Stimulated activated CD8-positive, alpha-beta memory T cell treated with anti-CD3 and anti-CD28 coated beads, Interleukin-2, amount 100 ng/mL, for 1 hour (primary cell): ENCODE data around the gene LYL1.

ENCODE experiments used
- DNase-seq, 2 donors: peaks; one replicate each; pipeline ENCODE4 v3.0.0-alpha.2; 2020; ENCODE audit warnings: low read depth in 2 of 2

The LYL1 gene

DNA sequence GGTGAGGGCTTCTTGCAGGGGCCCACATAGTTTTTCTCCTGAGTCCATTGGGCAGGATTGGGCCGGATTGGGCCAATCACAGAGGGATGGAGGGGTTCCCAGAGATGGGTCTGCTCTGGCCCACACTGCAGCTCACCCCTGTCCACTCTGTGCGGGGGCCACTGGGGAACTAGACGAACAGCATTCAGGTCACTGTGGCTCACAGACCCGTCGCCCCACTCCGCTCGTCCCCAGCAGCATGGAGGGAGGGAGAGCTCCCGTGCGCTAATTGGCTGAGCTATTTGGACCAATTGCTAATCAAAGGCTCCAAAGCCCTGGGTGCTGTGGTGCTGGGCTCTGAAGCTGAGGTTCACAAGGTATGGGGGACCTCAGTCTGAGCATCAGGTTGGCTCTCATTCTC lies 26.7 kb upstream of the LYL1 start:
- no peak for DNase-seq

- DNase-seq = no peak
Measured at GRCh38 chr19:13128583-13128982, 25.9 kb upstream of the LYL1 start.

- no peak for DNase-seq
Measured at GRCh38 chr19:13127811-13128575, 25.3 kb upstream of the LYL1 start.

DNA sequence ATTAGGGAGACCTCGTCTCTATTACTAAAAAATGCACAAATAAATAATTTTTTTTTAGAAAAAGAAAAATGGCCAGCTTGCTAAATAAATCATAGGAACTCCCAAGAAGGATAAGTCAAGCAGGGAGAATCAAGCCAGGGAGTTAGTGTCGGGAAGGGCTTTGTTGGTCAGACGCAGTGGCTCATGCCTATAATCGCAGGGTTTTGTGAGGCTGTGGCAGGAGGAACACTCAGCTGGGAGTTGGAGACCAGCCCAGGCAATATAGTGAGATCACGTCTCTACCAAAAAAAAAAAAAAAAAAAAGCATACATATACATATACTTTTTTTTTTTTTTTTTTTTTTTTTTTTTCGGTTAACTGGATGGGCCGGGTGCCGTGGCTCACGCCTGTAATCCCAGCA lies 24.4 kb upstream of the LYL1 start:
- no peak for DNase-seq

DNA sequence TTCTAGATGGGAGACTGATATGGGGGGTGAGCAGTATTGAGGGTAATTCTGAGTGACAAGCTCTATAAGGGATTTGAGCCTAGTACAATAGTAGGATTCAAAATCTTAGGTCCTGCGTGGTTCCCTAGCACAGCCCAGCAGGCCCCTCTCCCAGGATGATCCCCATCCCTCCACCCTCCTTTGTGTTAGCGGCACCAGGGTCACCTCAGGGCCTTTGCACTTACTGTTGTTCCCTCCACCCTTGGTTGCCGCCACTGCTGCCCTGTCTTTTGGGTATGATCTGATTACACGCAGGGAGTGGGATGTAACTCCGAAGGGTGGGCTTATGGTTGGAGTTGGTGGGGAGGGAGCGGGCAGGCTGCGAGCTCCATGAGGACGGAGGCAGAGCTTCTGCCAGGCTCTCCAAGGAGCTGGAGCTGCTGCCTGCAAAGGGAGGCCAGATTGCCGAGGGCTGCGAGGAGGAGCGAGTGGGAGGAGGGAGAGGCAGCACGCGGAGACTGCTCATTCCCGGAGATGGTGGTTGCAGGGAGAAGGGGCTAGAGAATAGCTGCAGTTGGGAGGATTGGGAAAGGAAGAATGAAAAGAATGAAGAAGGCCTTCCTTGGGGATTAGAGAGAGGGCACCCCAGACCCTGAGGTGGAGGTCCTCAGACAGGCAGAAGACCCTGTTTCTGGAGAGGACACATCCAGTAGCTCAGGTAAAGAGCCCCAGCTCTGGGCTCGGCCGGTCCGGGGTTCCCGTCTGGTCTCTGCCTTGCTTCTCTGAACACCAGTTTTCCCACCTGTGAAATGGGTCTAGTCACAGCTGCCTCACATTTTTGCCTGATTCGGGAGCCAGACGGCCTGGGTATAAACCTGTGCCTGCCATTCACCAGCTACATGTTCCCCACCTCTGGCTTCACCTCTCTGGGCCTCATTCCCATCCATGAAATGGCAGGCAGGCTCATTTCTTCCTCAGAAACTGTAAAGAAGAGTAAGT lies 20.6 kb upstream of the LYL1 start:
- DNase-seq = no peak

GRCh38 chr19:13122275-13122878 lies 19.7 kb upstream of the LYL1 start:
- DNase-seq = no peak

DNA sequence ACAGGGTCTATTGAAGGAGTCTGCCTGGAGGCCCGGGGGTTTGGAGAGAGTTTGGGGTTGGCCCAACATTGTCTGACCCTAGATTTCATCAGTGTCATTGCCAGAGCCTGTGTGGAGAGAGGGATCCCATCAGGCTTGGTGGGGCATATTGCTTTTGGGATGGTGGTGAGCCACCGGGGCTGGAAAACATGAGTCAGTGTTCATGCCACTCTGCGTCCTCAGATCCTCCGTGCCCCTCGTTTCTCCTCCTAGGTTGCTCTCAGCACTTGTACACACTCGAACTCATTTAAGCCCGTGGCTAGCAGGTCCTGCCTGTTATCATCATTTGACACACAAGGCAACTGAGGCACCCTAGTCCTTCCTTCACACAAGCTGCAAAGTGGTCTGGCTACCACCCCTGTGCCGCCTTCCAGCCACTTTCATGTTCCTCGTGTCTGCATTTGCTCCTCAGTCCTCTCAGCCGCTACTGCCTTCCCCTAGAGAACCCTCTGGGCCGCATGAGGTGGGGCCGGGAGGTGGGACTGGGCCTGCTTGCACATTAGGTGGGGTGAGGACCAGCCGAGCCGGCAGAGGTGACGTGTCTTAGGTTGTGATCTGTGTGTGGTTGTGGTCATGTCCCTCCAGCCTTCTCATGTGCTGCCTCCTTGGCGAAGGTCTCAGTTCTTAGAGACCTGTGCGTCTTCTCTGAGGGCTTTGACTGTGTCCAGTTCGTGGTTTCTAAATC lies 19.1 kb upstream of the LYL1 start:
- no peak for DNase-seq

GRCh38 chr19:13120817-13121216 lies 18.2 kb upstream of the LYL1 start:
- no peak for DNase-seq

DNA sequence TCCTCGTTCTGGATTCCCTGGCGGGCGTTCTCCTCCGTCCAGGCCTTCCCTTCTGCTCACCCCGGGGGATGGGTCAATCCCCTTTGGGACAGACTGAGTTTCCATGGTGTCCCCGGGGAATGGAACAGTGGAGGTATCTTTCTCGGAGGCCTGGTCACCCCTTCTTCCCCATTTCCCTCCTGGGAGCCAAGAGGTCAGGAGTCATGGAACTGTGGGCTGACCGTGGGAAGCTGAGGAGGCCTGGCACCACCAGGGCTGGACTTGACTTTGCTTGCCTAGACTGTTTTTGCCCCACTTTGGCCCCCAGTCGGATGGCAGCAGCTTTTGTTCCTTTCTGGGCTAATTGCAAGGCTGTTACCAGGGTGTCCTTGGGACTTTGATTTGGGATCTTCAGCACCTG lies 17.4 kb upstream of the LYL1 start:
- DNase-seq = no peak

- DNase-seq = no peak
Measured at GRCh38 chr19:13119627-13120026, 17.0 kb upstream of the LYL1 start.

GRCh38 chr19:13118424-13119193 lies 16.0 kb upstream of the LYL1 start:
- DNase-seq = no peak

DNA sequence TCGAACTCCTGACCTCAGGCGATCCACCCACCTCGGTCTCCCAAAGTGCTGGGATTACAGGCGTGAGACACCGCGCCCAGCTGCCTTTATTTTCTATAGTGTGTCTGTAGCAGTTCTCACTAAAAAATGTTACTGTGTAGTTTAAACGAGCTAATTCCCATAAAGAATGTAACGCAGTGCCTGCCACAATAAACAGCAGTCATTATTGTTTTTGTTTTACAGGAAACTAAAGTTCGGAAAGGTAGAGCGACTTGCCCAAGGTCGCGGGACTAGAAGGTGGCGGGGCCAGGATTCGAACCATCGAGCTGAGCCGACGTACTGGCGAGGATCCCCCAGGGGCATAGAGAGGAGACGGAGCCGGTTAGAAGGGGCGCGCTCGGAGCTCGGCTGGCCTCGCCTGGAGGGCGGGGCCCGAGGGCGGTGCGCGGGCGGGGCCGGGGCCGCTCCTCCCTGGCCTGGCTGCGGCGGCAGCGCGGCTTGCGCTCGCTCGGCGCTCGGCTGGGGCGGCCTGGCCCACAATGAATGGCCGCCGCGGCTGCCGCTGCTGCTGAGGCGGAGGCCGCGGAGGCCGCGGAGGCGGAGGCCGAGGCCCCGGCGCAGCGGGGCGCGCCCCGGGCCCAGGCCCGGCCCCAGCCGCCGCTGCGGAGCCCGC lies 15.2 kb upstream of the LYL1 start, which contains the start of gene NACC1:
Gene NACC1 (plus strand): TSS at position 493 of the 652 bp plus-strand sequence. CDS start 16,944 bp downstream, outside the sequence.
- peak; percentile 74 to 79 for DNase-seq

- no peak for DNase-seq
Measured at GRCh38 chr19:13117176-13117771, 14.6 kb upstream of the LYL1 start.

DNA sequence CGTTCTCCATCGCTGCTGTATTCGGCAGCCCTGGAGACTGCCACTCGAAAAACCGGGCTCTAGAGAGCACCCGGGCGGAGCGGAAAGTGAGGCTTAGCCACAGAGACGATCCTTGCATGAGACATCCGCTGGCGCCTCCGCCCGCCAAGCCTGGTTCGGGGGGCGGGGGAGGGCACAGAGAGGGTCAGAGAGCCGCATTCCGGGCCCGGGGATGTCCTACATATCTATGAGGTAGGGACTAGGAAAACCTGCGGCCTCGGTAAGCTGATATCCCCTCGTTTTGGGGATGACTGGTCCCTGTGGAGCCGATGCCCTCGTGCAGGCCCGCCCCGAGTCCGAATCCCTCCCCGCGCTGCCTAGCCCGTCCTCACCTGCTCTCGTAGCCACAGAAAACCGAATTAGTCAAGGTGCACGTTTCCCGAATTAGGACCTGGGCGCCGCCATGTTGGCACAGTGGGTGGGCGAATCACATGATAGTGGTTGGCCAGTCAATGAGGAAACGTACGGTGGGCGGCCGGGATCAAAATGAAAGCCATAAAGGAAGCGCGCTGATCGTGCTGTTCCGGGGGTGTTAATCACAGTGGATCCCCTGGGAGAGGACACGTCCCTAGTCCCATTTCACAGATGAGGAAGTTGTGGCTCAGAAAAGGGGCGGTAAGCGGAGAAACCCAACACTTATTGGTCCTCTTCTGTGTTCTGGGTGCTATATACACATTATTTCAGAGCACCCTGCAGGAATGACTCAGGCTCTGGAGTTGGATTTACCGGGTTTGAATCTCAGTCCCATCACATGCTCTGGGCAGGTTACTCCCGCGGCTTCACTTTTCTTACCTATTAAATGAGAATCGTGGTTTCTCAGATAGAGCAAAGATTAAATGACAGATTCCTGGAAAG lies 13.9 kb upstream of the LYL1 start, which contains the start of gene TRMT1:
Gene TRMT1 (minus strand): TSS at position 459 of the 894 bp plus-strand sequence. CDS start 341 bp downstream, at position 118.
- DNase-seq = peak; percentile 72 to 77

DNA sequence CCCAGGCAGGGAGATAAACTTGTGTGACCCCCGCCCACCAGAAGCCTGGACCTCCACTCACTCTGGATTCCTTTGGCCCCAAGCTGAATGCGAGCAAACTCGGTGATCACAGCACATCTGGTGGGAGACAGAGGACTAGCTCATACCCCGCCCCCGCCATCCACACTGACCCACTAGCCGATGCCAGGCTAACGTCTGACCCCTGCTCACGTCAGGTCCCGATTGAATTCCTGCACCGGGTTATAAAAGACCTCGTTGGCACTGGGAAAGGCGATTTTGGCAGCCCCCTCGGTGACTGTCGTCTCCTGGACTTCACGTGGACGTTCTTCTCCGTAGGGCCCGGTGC lies 13.3 kb upstream of the LYL1 start:
- DNase-seq = no peak

- DNase-seq = no peak
Measured at GRCh38 chr19:13112555-13112954, 9.9 kb upstream of the LYL1 start.

DNA sequence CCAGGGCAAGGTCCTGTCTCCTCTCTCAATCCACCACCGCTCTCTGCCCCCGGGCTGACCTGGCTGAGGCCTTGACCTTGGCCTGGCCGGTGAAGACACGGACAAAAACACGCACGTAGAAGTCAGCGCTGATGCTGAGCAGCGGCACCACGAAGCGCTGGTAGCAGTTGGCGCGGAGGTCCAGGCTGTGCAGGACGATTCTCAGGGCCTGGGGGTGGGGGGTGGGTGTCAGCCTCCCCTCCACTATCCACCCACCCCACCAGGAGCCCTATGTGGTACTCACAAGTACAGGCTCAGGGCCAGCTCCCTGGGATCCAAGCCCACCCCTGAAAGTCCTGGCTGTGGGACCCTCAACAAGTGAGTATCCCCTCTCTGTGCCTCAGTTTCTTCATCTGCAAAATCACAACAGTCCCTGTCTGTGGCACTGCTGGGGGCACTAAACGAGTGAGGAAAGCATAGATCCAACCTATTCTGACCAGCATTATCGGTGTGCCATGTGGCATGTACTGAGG lies 7.5 kb upstream of the LYL1 start:
- no peak for DNase-seq

- DNase-seq = no peak
Measured at GRCh38 chr19:13109361-13110098, 6.9 kb upstream of the LYL1 start.
